Measurements from ENCODE around the gene FGF7.
"Not testable (repeated sequence)": the region's sequence is repeated elsewhere in the genome, so short reads cannot be mapped to it uniquely, and the experiment has no call there.

The FGF7 gene, protein sequence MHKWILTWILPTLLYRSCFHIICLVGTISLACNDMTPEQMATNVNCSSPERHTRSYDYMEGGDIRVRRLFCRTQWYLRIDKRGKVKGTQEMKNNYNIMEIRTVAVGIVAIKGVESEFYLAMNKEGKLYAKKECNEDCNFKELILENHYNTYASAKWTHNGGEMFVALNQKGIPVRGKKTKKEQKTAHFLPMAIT

DNA sequence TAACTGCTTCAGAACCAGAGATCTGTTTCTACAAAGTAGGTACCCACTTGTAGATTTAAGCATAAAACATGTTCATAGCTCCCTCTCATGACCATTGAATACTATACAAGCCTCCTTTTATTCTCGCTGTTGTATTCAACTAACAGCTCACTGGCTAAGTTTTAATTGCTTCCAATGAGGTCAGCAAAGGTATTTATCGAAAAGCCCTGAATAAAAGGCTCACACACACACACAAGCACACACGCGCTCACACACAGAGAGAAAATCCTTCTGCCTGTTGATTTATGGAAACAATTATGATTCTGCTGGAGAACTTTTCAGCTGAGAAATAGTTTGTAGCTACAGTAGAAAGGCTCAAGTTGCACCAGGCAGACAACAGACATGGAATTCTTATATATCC, at the start of gene FGF7:
Gene FGF7, plus strand, starts transcription at position 222 of the 400 bp plus-strand sequence. CDS start 1,056 bp downstream, outside the sequence.
- no peak for DNase-seq

GRCh38 chr15:49379996-49380395, 43.0 kb upstream of the FGF7 start:
- no peak for DNase-seq

GRCh38 chr15:49380912-49381311, 42.1 kb upstream of the FGF7 start:
- DNase-seq, result no peak

DNA sequence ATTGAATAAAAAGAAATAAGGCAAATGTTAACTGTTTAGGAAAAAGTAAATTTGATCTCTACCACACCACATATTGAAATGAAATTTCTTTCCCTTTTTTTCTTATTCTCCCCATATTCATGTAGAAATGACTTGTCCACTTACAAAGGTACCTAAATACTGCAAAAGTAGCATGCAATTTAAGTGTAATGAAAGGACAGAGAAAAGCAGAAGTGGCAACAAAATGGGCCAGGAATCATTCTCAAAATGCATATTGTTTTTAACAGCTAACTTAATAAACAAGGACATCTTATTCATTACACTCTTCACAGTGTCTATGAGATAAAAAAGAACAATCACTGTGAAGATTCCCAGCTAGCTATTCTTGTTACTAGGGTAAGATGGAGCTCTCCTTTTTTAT, 40.6 kb upstream of the FGF7 start:
- DNase-seq, result no peak

DNA sequence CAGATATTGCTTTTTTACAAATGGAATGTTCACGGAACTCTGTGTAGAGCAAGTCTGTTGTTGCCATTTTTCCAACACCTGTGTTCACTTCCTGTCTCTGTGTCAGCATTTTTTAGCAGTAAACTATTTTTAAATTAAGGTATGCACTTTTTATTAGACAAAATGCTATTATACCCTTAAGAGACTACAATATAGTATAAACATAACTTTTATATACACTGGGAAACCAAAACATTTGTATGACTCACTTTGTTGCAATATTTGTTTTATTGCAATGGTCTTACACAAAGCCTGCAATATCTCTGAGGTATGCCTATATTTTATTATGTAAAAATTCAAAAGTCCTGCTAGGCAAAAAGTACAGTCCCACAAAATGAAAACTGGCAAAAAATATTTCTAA, 39.8 kb upstream of the FGF7 start:
- DNase-seq, result no peak

DNA sequence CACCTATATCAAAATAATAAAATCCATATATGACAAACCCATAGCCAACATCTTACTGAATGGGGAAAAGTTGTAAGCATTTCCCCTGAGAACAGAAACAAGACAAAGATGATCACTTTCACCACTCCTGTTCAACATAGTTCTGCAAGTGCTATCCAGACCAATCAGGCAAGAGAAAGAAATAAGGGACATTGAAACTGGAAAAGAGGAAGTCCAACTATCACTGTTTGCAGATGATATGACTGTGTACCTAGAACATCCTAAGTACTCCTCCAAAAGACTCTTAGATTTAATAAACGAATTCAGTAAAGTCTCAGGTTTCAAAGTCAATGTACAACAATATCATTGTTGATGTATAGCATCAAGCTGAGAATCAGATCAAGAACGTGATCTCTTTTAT, 35.6 kb upstream of the FGF7 start:
- no peak for DNase-seq

DNA sequence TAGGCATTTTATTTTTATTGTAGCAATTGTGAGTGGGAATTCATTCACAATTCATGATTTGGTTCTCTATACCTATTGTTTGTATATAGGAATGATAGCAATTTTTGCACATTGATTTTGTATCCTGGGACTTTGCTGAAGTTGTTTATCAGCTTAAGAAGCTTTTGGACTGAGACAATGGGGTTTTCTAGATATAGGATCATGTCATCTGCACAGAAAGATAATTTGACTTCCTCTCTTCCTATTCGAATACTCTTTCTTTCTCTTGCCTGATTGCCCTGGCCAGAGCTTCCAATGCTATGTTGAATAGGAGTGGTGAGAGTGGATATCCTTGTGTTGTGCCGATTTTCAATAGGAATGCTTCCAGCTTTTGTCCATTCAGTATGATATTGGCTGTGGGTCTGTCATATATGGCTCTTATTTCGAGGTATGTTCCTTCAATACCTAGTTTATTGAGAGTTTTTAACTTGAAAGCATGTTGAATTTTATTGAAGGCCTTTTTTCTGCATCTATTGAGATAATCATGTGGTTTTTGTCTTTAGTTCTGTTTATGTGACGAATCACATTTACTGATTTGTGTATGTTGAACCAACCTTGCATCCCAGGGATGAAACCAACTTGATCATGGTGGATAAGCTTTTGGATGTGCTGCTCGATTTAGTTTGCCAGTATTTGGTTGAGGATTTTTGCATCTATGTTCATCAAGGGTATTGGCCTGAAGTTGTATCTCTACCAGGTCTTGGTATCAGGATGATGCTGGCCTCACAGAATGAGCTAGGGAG, 20.3 kb upstream of the FGF7 start:
- DNase-seq, result not testable (repeated sequence)

GRCh38 chr15:49406352-49407118, 16.5 kb upstream of the FGF7 start:
- no peak for DNase-seq

DNA sequence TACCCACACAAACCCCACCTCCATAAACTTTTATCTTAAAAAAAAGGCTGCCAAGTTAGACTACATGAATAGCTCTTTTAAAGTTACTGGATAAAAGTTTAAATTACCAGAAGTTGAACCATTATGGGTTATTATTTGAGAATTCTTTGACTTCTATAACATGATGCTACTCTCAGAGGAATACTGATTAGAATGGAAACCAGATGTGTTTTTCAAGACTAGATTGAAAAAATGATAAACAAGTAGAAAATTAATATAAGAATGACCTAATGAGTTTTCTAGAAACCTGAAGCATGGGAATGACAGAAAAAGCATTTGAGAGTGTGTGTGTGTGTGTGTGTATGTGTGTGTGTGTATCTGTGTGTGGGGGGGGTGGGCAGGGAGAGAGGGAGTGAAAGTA, 12.4 kb upstream of the FGF7 start:
- no peak for DNase-seq

GRCh38 chr15:49412797-49413196, 10.2 kb upstream of the FGF7 start:
- no peak for DNase-seq

DNA sequence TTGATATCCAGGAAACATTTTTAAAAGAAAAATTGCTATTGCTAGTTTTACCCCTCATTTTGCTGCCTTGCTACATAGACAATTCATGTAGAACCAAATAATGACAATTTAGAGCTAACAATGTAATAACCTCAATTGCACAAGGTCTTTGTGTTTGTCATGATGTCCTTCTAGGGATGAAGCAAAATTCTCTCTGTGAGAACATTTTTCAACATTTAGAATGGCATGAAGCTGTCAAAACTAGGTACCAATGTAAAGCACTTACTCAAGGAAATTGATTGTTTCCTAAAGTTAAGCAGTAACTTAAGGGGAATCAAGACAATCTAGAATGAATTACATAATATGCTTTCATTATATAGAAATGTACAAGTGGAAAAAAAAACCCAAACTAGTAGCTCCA, 7.9 kb upstream of the FGF7 start:
- no peak for DNase-seq

GRCh38 chr15:49415638-49416037, 7.4 kb upstream of the FGF7 start:
- DNase-seq, result no peak

- no peak for DNase-seq
Observed at GRCh38 chr15:49418811-49419210, 4.2 kb upstream of the FGF7 start.

GRCh38 chr15:49421991-49422390, 1.1 kb upstream of the FGF7 start:
- DNase-seq, result no peak

DNA sequence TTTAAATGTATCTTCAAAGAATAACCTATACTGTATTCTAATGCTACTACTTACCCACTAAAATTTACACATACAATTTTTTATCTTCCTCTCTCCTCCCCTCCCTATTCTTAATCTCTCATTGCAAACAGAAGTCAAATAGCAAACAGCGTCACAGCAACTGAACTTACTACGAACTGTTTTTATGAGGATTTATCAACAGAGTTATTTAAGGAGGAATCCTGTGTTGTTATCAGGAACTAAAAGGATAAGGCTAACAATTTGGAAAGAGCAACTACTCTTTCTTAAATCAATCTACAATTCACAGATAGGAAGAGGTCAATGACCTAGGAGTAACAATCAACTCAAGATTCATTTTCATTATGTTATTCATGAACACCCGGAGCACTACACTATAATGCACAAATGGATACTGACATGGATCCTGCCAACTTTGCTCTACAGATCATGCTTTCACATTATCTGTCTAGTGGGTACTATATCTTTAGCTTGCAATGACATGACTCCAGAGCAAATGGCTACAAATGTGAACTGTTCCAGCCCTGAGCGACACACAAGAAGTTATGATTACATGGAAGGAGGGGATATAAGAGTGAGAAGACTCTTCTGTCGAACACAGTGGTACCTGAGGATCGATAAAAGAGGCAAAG, 984 bp downstream of the FGF7 start:
- DNase-seq, result no peak

DNA sequence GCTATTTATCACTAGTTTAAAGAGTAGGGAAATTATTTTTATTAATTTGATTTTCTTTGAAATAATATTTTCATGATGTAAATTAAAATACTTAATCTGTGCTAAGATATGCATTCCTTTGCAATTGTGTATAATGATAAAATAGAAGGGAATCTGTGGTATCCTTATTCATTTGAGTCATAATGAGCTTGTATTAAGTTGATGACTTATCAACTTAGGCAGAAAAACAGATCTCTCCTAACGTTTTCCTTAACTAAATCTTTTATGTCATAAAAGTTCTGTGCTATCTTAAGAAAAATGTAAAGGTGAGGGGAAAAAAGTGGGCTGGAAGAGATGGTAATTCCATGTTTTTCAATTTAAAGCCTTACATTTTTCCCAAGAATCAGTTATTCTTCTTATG, 1.9 kb downstream of the FGF7 start:
- no peak for DNase-seq

DNA sequence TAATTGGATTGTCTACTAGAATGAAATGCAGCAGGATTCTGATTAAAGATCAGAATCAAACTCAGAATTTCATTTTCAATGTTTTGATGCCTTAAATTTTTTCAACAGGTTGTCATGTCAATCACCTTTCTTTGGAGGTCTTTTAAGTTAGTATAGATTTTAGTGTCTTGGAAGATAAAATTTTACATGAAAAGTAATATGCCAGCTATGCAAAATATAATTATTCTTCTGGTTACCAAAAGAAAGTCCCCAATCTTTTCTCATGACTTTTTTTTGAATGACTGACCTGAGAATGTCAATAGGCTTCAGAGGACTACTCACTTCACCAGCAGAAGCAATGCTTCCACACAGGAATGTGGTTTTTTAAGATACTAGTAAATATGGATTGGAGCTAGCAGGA, 4.3 kb downstream of the FGF7 start:
- DNase-seq, result no peak

GRCh38 chr15:49428409-49429095, 5.5 kb downstream of the FGF7 start:
- DNase-seq, result no peak

- DNase-seq, result no peak
Observed at GRCh38 chr15:49430046-49430445, 7.0 kb downstream of the FGF7 start.

- no peak for DNase-seq
Observed at GRCh38 chr15:49435174-49435573, 12.1 kb downstream of the FGF7 start.

GRCh38 chr15:49436751-49437150, 13.7 kb downstream of the FGF7 start:
- no peak for DNase-seq

DNA sequence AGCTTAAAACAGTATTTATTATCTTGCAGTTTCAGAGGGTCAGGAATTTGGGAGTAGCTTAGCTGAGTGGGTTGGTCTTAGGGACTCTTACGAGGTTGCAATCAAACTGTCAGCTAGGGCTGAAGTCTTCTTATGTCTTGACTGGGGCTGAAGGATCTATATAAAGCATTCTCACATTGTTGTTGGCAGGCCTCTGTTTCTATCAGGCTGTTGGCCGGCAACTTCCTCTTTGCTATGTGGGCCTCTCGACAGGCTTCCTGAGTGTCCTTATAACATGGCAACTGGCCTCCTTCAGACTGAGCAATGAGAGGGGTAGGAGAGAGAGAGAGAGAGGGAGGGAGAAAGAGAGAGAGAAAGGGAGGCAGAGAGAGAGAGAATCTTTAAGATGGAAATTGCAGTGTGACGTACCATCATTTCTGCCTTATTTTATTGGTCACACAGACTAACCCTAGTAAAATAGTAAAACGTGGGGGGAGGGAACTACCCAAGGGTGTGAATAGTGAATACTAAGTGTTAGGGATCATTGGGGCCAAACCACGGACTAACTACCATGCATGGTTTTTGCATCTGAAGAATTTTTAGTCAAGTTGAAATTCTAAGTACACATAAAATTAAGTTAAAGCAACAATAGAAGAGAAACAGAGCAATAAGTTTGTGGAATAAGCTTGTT, 16.1 kb downstream of the FGF7 start:
- DNase-seq, result no peak

All from NCI-H2107 (cell line).